DMS79 (cell line): ENCODE results near the gene FAM20B.
A peak's percentile ranks its signal among the peaks of the same experiment; 100 is the strongest.

Experiments
- DNase-seq: peaks from one replicate; lab custom pipeline; 2025; lab: John Stamatoyannopoulos, UW

Gene FAM20B

DNA sequence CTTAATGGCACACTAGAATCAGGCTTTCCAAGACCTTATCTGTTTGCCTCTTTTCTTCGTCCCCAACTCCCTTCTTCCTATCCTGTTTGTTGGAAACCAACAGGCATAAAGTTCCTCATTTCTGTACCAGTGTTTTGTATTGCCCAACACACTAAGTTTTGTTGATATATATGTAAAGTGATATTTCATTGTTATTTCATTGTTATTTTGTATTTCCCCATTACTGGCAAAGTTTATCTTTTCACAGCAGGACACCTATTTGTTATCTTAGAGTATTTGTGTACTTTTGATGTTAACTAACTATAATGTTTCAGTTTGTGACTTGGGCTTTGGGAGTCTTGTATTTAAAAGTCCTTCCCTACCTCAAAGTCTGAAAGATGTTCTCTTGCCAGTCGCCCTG is 27.1 kb downstream of the FAM20B start:
- DNase-seq: no peak

- no peak for DNase-seq
Measured at GRCh38 chr1:179053486-179053885, 27.8 kb downstream of the FAM20B start.

DNA sequence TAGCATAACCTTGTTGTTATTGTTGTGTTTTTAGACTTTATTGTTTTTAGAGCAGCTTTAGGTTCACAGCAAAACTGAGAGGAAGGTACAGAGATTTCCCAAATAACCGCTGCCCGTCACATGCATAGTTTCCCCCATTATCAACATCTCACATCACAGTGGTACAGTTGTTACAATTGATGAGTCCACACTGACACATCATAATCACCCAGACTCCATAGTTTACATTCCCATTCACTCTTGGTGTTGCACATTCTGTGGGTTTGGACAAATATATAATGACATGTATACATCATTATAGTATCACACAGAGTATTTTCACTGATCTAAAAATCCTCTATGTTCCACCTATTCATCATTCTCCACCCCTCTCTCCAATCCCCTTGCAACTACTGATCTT is 30.2 kb downstream of the FAM20B start:
- DNase-seq: no peak

DNA sequence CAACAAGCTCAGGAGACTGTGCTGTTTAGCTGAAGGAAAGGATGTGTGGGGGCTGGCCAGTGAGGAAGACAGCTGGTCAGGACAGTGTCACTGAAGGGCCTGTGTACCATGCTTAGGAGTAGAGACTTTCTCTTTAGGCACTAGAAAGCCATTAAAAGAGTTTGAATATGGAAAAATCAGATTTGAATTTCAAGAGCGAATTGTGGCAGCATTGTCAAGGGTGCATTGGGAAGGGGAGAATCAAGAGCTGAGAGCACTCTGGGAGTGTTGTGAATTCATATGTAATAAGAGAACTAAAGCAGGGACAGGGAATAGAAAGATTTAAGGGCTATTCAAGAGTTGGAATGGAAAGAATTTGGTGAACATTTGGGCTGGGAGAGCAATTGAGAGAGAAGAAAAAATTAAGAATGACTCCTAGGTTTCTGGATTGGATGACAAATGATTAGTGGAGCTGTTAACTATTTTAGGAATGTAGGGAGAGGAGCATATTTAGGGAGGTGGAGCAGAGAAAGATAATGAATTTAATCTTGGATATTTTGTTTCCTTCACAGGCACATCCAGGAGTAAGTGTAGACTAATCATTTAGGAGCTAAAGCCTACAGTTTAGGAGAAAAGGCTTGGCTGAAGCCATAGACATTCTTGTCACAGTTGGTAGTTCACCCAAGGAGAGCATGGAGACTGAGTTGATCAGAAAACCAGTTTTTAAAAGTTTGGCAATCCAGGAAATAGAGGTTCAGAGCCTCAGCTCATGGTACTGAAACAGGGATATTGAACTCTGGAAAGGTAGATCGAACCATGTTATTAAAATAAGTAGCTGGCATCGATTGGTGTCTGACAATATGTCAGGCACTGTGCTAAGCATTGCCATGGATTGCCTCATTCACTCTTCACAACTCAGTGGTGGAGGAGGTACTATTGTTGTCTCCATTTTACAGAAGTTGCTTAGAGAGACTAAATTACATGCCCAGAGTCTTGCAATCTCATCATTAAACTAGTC is 33.1 kb downstream of the FAM20B start:
- no peak for DNase-seq

- DNase-seq: no peak
Measured at GRCh38 chr1:179061360-179062282, 35.9 kb downstream of the FAM20B start.

- DNase-seq: no peak
Measured at GRCh38 chr1:179066471-179066870, 40.8 kb downstream of the FAM20B start.

DNA sequence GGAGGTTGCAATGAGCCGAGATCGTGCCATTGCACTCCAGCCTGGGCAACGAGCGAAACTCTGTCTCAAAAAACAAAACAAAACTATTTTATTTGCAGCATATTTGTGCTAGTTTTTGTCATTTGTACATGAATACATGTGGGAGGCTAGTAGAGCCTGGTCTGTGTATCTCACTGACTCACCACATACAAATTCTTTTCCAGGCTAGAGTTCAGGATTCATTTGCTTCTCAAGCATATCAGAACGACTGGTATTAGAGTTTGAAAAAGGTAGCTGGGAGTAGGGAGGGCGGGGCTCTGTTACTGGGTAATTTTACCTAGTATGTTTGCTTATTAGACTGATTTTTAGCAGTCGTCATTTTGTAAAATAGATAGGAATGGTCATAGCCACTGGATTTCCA is 51.7 kb downstream of the FAM20B start:
- no peak for DNase-seq

GRCh38 chr1:179079113-179079761 is 53.5 kb downstream of the FAM20B start:
- peak; percentile 49 for DNase-seq

- no peak for DNase-seq
Measured at GRCh38 chr1:179080866-179081686, 55.4 kb downstream of the FAM20B start.

GRCh38 chr1:179081687-179082332 is 56.1 kb downstream of the FAM20B start, which contains the start of gene TOR3A:
Gene TOR3A, plus strand, starts transcription at chr1:179082070. Its CDS starts 59 bp downstream, at chr1:179082129.
- DNase-seq: peak; percentile 84

DNA sequence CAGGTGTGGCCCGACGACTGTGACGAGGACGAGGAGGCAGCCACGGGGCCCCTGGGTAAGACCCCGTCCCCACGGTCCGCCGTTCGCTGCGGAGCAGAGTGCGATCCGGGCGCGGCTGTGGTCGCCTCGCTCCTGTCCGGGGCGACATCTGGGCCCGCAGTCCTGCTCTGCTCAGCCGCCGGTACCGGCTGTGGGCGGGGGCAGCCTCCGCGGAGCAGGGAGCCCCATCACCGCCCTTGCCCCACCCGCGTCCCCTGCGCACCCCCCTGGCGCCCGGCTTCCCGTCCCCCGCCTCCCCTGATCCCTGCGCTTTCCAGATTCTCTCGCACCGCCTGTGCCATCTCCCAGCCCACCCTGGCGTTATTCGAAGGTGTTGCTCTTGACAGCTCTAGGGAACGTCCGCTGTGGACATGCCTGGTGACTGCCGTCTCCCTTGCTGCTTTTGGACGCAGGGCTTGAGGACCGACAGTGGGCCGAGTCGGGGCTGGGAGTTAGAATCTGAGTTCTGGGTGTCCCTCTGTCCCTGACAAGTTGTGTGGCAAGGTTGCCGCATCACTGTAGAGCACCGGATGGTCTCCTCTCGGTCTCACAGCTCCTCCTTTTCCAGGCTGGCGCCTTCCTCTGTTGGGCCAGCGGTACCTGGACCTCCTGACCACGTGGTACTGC is 56.8 kb downstream of the FAM20B start:
- no peak for DNase-seq

- no peak for DNase-seq
Measured at GRCh38 chr1:179082999-179083335, 57.3 kb downstream of the FAM20B start.

- DNase-seq: no peak
Measured at GRCh38 chr1:179083533-179083932, 57.8 kb downstream of the FAM20B start.

DNA sequence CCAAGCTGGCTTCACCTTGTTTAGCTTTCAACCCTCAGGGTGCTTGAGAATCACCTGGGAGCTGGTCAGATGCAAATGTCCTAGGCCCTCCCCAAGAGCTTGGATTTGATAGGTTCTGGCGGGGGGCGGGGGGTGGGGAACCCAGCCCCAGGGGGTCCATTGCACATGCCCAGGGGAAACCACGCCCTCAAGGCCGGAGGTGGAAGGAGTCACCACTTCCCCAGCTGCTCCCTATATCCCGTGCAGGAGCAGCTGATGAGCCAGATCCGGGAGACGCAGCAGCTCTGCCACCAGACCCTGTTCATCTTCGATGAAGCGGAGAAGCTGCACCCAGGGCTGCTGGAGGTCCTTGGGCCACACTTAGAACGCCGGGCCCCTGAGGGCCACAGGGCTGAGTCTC is 62.0 kb downstream of the FAM20B start:
- DNase-seq: no peak

GRCh38 chr1:179089827-179090482 is 64.3 kb downstream of the FAM20B start:
- no peak for DNase-seq

GRCh38 chr1:179090522-179090921 is 64.8 kb downstream of the FAM20B start:
- no peak for DNase-seq

DNA sequence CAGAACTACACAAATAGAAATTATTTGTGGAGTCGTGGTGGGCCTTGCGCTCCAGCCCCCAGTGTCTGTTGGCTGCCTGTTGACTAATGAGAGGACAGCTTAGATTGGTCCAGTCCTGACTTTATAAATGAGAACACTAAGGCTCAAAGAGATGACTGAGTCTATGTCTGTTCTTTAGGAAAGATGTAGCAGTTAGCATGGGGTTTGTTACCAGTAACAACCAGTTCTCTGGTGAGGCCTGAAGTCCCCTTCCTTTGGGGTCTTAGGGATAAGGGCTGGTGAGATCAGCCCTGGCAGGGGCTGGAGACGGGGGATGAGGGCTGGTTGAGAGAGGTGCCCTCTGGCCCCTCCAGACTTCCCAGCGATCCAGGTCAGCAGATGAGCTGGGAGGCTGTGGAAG is 65.2 kb downstream of the FAM20B start:
- no peak for DNase-seq

DNA sequence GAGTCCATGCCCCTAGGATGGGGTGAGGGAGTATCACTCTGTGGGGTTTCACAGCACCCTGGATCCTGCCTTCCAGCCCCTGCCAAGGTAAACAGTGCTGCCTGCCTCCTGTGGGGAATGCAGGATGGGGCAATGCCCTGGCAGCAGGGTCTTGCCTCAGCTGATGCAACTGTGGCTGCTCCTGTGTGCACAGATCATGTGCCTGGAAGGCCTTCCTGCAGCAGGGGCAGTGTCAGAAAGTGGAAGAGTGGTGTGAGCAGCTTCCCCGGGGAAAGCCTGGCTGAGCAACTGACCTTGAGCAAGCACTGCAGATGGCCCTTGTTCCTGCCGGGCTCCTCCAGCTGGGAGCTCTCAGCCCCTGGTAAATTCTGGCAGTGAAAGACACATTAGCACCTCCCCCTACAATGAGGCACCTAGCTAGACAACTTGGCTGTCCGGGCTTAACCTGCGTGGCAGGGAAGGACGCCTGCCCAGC is 66.0 kb downstream of the FAM20B start:
- no peak for DNase-seq

DNA sequence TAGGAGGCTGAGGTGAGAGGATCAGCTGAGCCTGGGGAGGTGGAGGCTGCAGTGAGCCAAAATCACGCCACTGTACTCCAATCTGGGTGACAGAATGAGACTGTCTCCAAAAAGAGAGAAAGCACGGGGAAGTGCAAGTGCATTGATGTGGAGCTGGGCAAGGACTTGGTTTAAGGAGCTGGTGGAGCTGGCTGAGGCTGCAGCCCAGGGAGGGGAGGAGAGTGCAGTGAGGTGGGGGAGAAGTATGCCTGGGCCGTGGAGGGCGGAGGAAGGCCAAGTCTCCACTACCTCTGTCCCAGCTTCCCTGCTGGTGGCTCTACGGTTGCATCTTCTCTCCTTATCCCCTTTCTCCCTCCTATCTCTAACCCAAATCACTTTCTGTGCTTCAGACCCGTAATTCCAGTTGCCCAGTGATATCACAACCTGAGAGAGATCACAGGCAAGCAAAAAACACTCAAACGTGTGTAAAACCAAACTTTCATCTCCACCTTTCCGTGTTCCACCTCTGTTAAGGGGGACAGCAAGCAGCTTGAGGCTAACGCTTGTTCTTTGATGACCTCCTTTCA is 67.3 kb downstream of the FAM20B start:
- DNase-seq: no peak
